ENCODE measurements around the gene BMAL1. TPM values are rescaled to one million over a fixed set of nuclear protein-coding genes. Genes with fewer than 3 reads are reported as not detected.
A peak's percentile ranks its signal among the peaks of the same experiment; 100 is the strongest.

The BMAL1 gene
- total RNA-seq, 1 donor from 2014 or later: 14.8 TPM

DNA sequence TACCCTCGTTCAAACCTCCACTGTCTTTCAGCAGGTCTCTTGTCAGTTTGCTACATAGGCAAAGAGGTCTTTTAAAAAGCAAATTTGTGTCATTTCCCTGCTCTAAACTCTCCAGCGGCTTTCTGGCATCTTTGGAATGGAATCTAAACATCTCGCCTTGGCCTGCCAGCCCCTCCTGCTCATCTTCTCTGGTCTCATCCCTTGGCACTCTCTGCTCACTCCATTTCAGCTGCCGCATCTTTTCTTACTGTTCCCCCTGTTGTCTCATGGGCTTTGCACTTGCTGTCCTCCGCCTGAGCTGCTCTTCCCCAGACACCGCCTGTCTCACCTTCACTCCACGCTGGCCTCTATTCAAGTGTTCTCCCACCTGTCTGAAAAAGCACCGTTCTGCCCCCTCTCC, 46.6 kb downstream of the BMAL1 start:
- Mint-ChIP-seq H3K27me3 (ENCODE audit: low read depth) (no peaks in the 10 kb centered on the region), H3K4me1 (ENCODE audit: low read depth) (peaks cover 24% of the 10 kb centered on the region), H3K27ac (ENCODE audit: unreplicated experiment) (no peak overlapping the region), H3K9me3 (ENCODE audit: low read depth) (no peaks in the 10 kb centered on the region), H3K4me3 (ENCODE audit: unreplicated experiment) (no peak overlapping the region), H3K36me3 (ENCODE audit: low read depth) (peaks cover 4% of the 10 kb centered on the region)
- no peak for TF ChIP-seq CTCF (IDR thresholded peaks at IDR 0.05)
- DNase-seq (ENCODE audit: low spot score): no peak

- no peaks in the 10 kb centered on the region for H3K27me3 Mint-ChIP-seq (ENCODE audit: low read depth)
- H3K4me1 Mint-ChIP-seq (ENCODE audit: low read depth): peaks cover 25% of the 10 kb centered on the region
- no peak for TF ChIP-seq CTCF (IDR thresholded peaks at IDR 0.05)
- H3K27ac Mint-ChIP-seq (ENCODE audit: unreplicated experiment): no peak overlapping the region
- H3K4me3 Mint-ChIP-seq (ENCODE audit: unreplicated experiment): no peak overlapping the region
- peaks cover 4% of the 10 kb centered on the region for H3K36me3 Mint-ChIP-seq (ENCODE audit: low read depth)
- no peak for DNase-seq (ENCODE audit: low spot score)
- no peaks in the 10 kb centered on the region for H3K9me3 Mint-ChIP-seq (ENCODE audit: low read depth)
Observed at GRCh38 chr11:13324709-13325108, 47.1 kb downstream of the BMAL1 start.

DNA sequence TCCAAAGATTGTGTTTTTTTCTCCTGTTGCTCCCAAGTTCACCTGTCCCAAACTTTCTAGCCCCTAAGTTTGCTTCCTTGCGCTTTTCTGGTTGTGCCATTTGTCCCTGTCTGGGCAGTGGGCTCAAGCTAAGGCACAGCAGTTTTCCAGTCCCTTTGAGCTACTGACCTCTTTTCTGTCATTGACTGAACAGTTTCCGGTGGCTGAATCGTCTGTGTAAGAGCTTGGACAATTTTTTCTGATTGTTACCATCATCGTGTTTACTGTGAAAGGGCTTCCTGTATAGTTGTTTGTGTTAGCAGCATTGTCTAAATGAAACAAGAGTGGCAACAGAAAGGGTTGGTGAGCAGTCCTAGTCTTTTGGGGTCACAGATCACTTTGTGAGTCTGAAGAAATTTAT, 49.8 kb downstream of the BMAL1 start:
- no peaks in the 10 kb centered on the region for H3K27me3 Mint-ChIP-seq (ENCODE audit: low read depth)
- peaks cover 34% of the 10 kb centered on the region for H3K4me1 Mint-ChIP-seq (ENCODE audit: low read depth)
- peak overlapping the region; percentile 45 for H3K27ac Mint-ChIP-seq (ENCODE audit: unreplicated experiment)
- no peak overlapping the region for H3K4me3 Mint-ChIP-seq (ENCODE audit: unreplicated experiment)
- DNase-seq (ENCODE audit: low spot score): no peak
- no peaks in the 10 kb centered on the region for H3K9me3 Mint-ChIP-seq (ENCODE audit: low read depth)
- peaks cover 4% of the 10 kb centered on the region for H3K36me3 Mint-ChIP-seq (ENCODE audit: low read depth)
- no peak for TF ChIP-seq CTCF (IDR thresholded peaks at IDR 0.05)

DNA sequence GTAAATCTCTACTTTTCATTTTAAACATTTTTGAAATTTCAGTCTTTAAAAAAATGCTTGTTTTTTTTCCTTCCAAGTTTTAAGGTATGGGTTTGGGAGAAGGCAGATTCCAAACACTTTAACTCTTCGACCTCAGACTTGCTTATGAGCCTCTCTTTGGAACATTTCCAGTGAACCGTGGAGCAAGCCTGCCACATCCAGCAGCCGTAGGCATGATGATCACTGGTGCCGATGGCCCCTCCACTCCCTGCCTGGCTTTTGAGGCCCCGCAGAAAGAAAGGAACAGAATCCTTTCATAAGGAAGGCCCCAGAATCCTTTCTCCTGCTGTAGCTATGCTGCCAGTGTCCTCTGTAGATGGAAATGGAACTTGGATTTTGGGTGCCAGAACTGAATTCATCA, 50.7 kb downstream of the BMAL1 start:
- Mint-ChIP-seq H3K27me3 (ENCODE audit: low read depth) (no peaks in the 10 kb centered on the region), H3K36me3 (ENCODE audit: low read depth) (peaks cover 4% of the 10 kb centered on the region), H3K4me1 (ENCODE audit: low read depth) (peaks cover 39% of the 10 kb centered on the region), H3K9me3 (ENCODE audit: low read depth) (no peaks in the 10 kb centered on the region), H3K27ac (ENCODE audit: unreplicated experiment) (peak overlapping the region; percentile 2), H3K4me3 (ENCODE audit: unreplicated experiment) (no peak overlapping the region)
- no peak for TF ChIP-seq CTCF (IDR thresholded peaks at IDR 0.05)
- DNase-seq (ENCODE audit: low spot score): no peak

GRCh38 chr11:13329670-13330356, 52.2 kb downstream of the BMAL1 start:
- no peak for TF ChIP-seq CTCF (IDR thresholded peaks at IDR 0.05)
- peaks cover 3% of the 10 kb centered on the region for H3K36me3 Mint-ChIP-seq (ENCODE audit: low read depth)
- H3K27ac Mint-ChIP-seq (ENCODE audit: unreplicated experiment): no peak overlapping the region
- DNase-seq (ENCODE audit: low spot score): no peak
- peaks cover 42% of the 10 kb centered on the region for H3K4me1 Mint-ChIP-seq (ENCODE audit: low read depth)
- H3K27me3 Mint-ChIP-seq (ENCODE audit: low read depth): no peaks in the 10 kb centered on the region
- no peaks in the 10 kb centered on the region for H3K9me3 Mint-ChIP-seq (ENCODE audit: low read depth)
- H3K4me3 Mint-ChIP-seq (ENCODE audit: unreplicated experiment): no peak overlapping the region

Data from chondrocyte (in vitro differentiated cells).